ENCODE data around the gene GNG12. TPM values are rescaled to one million over a fixed set of nuclear protein-coding genes. Genes with fewer than 3 reads are reported as not detected.

Gene GNG12
- total RNA-seq, 2 experiments from 2014 or later = not detected

DNA sequence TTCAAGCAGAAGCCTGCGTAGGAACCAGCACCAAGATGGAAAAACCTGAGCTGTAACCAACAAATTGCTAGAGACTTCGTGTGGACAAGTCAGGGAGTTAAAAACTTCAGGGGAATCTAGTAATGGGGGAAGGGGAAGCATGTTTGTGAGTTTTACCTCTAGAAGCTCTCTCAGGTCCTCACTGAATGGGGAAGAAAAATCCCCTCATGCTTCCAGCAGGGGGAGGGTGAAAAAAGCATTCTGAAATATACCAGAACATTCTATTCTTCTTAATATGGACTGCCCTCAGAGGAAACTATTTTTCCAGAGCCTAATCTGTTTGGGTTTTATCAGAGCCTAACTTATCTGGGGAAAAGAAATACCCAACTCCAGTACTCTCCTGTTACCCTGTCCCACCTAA, 28.6 kb downstream of the GNG12 start:
- Histone ChIP-seq H3K4me3 (ENCODE audit: low read length) (no peak overlapping the region), H3K36me3 (ENCODE audit: insufficient read depth, low read length) (no peaks in the 10 kb centered on the region), H3K9me3 (ENCODE audit: control insufficient read depth in 1 of 2, insufficient read depth in 1 of 2, low read length in 2 of 2) (no peaks in the 10 kb centered on the region), H3K27ac (ENCODE audit: low read depth in 1 of 2, low read length in 2 of 2) (no peak overlapping the region), H3K4me1 (ENCODE audit: insufficient read depth, low read length) (no peaks in the 10 kb centered on the region), H3K27me3 (ENCODE audit: control insufficient read depth in 1 of 2, insufficient read depth in 2 of 2, low read length in 2 of 2) (peaks cover 6 to 27% of the 10 kb centered on the region in 2 experiments)
- Mint-ChIP-seq H3K27ac (no peak overlapping the region), H3K27me3 (peaks cover 63% of the 10 kb centered on the region), H3K36me3 (ENCODE audit: low read depth) (no peaks in the 10 kb centered on the region), H3K9me3 (no peaks in the 10 kb centered on the region), H3K4me3 (no peak overlapping the region), H3K4me1 (ENCODE audit: low read depth) (no peaks in the 10 kb centered on the region)
- ATAC-seq (ENCODE audit: poor library complexity) = no peak
- no peak for DNase-seq
- POLR2A ChIA-PET = interaction anchor here (0.6 kb wide), 1 partner anchor 285 kb away, joined by 3 read pairs; no protein-coding TSS in a partner anchor
- CTCF ChIA-PET = no interaction called here
- intact Hi-C loops (cut with DNase I, micrococcal nuclease) = no loop called here
- TF ChIP-seq CTCF (IDR thresholded peaks at IDR 0.05) = no peak

GRCh38 chr1:67803380-67804279, 29.6 kb downstream of the GNG12 start:
- H3K27ac Mint-ChIP-seq = no peak overlapping the region
- intact Hi-C loops (cut with DNase I, micrococcal nuclease) = no loop called here
- Histone ChIP-seq H3K4me1 (ENCODE audit: insufficient read depth, low read length) (no peaks in the 10 kb centered on the region), H3K27me3 (ENCODE audit: control insufficient read depth in 1 of 2, insufficient read depth in 2 of 2, low read length in 2 of 2) (peaks cover 6 to 27% of the 10 kb centered on the region in 2 experiments), H3K36me3 (ENCODE audit: insufficient read depth, low read length) (no peaks in the 10 kb centered on the region), H3K4me3 (ENCODE audit: low read length) (no peak overlapping the region), H3K9me3 (ENCODE audit: control insufficient read depth in 1 of 2, insufficient read depth in 1 of 2, low read length in 2 of 2) (no peaks in the 10 kb centered on the region), H3K27ac (ENCODE audit: low read depth in 1 of 2, low read length in 2 of 2) (no peak overlapping the region)
- no peaks in the 10 kb centered on the region for H3K36me3 Mint-ChIP-seq (ENCODE audit: low read depth)
- ChIA-PET POLR2A (no interaction called here), CTCF (no interaction called here)
- peaks cover 69% of the 10 kb centered on the region for H3K27me3 Mint-ChIP-seq
- H3K4me1 Mint-ChIP-seq (ENCODE audit: low read depth) = no peaks in the 10 kb centered on the region
- DNase-seq (no peak), ATAC-seq (ENCODE audit: poor library complexity) (no peak)
- no peaks in the 10 kb centered on the region for H3K9me3 Mint-ChIP-seq
- no peak for TF ChIP-seq CTCF (IDR thresholded peaks at IDR 0.05)
- no peak overlapping the region for H3K4me3 Mint-ChIP-seq

DNA sequence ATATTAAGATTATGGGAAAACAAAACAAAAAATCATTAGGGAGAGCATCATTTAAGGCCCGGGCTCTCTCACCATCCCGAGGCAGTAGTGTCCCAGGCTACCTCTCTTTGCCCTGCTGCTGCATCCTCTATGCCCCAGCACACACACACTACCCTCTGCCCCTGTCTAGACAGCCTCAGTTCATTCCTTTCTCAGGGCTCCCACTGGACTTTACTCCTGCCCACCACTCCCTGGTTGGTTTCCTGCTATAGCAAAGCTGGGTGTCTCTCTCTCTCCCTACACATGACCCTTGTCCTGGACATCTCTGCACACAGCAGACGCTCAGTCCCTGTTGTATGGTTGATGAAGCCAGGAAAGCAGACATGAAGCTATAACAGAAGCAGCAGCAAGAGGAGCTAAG, 30.7 kb downstream of the GNG12 start:
- Mint-ChIP-seq H3K27me3 (peaks cover 72% of the 10 kb centered on the region), H3K9me3 (no peaks in the 10 kb centered on the region), H3K27ac (no peak overlapping the region), H3K4me1 (ENCODE audit: low read depth) (no peaks in the 10 kb centered on the region), H3K36me3 (ENCODE audit: low read depth) (no peaks in the 10 kb centered on the region), H3K4me3 (no peak overlapping the region)
- Histone ChIP-seq H3K36me3 (ENCODE audit: insufficient read depth, low read length) (no peaks in the 10 kb centered on the region), H3K4me1 (ENCODE audit: insufficient read depth, low read length) (no peaks in the 10 kb centered on the region), H3K27me3 (ENCODE audit: control insufficient read depth in 1 of 2, insufficient read depth in 2 of 2, low read length in 2 of 2) (peaks cover 6 to 27% of the 10 kb centered on the region in 2 experiments), H3K27ac (ENCODE audit: low read depth in 1 of 2, low read length in 2 of 2) (no peak overlapping the region), H3K4me3 (ENCODE audit: low read length) (no peak overlapping the region), H3K9me3 (ENCODE audit: control insufficient read depth in 1 of 2, insufficient read depth in 1 of 2, low read length in 2 of 2) (peaks cover 0 to 6% of the 10 kb centered on the region in 2 experiments)
- ATAC-seq (ENCODE audit: poor library complexity) (no peak), DNase-seq (no peak)
- TF ChIP-seq CTCF (IDR thresholded peaks at IDR 0.05) = no peak
- intact Hi-C loops (cut with DNase I, micrococcal nuclease) = no loop called here
- CTCF ChIA-PET = no interaction called here
- POLR2A ChIA-PET = no interaction called here

All from CD4-positive, alpha-beta T cell (primary cell).